ENCODE measurements around the gene LSM14B. TPM values are rescaled to one million over a fixed set of nuclear protein-coding genes. Genes with fewer than 3 reads are reported as not detected.

The LSM14B gene
- total RNA-seq, 1 experiment from 2014 or later: 51.8 TPM

DNA sequence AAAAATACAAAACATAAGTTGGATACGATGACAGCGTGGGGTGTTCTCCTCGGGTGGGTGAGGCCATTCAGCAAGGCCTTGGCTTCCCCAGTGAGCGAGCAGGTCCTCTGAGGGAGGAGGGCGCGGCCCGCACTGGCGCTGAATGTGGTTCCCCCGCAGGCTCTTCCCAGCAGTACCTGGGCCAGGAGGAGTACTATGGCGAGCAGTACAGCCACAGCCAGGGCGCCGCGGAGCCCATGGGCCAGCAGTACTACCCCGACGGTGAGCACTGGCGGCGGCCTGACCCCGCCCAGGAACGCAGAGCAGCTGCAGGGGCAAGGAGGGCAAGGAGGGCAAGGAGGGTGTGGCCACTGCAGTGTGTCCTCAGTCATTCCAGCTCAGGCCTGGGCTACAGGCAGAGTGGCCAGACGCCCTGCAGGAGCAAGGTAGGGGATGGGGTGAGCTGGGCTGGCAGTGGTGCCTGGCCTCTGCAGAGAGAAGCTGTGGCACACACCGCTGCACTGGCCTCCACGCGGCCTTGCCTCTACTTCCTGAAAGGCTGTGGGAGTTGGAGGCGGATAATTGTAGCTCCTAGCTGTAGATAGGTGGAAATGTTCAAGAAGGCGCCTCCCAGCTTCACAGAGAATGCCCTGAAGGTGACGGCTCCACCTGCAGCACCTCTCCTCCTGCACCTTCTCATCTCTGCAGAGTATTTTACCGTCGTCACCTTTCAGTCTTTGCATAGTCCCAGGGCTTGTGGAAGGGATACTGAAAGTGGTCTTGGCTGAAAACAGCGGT lies 41.9 kb downstream of the LSM14B start:
- no TSS peak for BruUV-seq (replicated peaks)
- Histone ChIP-seq H3K4me2 (ENCODE audit: low read length) (no peak overlapping the region), H4K20me1 (ENCODE audit: low read length) (no peaks in the 10 kb centered on the region), H3K27ac (ENCODE audit: low read length) (no peak overlapping the region), H3K9me3 (ENCODE audit: low read length) (no peaks in the 10 kb centered on the region), H2AFZ (ENCODE audit: low read length) (no peak overlapping the region), H3K27me3 (ENCODE audit: low read length) (no peaks in the 10 kb centered on the region), H3K36me3 (ENCODE audit: low read depth, low read length) (peaks cover 29% of the 10 kb centered on the region), H3F3A (ENCODE audit: low read length, unreplicated experiment) (no peaks in the 10 kb centered on the region), H3K4me3 (ENCODE audit: low read length) (no peak overlapping the region), H3K79me2 (ENCODE audit: low read length) (peaks cover 1% of the 10 kb centered on the region; the same call in 1 of the 2 replicates), H3K4me1 (ENCODE audit: insufficient read depth, low read length) (peaks cover 15% of the 10 kb centered on the region), H3K9me2 (replicated peaks; ENCODE audit: low read length) (no peaks in the 10 kb centered on the region), H3K9ac (ENCODE audit: low read length) (no peak overlapping the region)
- TF ChIP-seq EZH2 (IDR thresholded peaks at IDR 0.05; ENCODE audit: low read length, unreplicated experiment) (no peak), CTCF (conservative IDR thresholded peaks at IDR 0.05; ENCODE audit: low read depth, low read length) (no peak), EZH2phosphoT487 (IDR thresholded peaks at IDR 0.05; ENCODE audit: borderline replicate concordance, low read length) (no peak)
- POLR2A ChIA-PET (ENCODE audit: unreplicated experiment): no interaction called here
- ATAC-seq (no peak), DNase-seq (no peak)
- intact Hi-C loops (cut with micrococcal nuclease): no loop called here
- CTCF ChIA-PET: no interaction called here

DNA sequence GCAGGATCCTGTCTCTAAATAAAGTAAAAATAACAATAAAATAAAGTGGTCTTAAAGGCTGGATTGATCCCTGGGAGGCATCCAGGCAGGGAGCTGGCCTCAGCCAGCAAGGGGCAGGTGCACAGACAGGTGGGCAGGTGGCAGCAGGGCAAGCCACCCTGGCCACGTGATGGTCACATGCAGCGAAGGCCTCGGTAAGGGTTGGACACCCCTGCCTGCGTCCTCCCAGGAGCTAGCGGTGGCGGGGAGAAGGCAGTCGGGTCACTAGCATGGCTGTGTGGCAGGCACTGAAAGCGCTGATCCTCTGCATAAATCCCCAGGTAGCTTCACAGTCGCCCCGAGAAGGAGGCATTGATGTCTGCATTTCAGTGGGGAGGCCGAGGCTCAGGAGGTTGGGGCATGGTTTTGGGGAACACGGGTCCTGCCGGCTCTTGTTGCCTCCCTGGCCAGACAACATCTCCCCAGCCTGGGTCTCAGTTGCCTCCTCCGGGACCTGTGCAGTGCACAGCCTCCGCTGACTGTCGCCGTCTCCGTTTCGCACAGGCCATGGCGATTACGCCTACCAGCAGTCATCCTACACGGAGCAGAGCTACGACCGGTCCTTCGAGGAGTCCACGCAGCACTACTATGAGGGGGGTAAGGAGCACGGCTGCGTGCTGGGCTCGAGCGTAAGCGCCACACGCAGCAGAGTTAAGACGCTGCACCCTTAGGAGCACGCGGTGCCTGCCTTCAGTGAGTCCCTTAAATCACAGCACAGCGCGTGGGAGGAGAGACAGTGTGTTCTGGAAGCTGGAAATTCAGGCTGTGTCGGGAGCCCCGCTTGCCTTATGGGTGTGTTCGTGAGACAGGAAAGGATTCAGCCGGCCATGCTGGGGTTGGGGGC lies 42.8 kb downstream of the LSM14B start:
- ChIA-PET CTCF (no interaction called here), POLR2A (ENCODE audit: unreplicated experiment) (no interaction called here)
- Histone ChIP-seq H3K79me2 (ENCODE audit: low read length) (no peaks in the 10 kb centered on the region), H3K9me3 (ENCODE audit: low read length) (no peaks in the 10 kb centered on the region), H3K9ac (ENCODE audit: low read length) (no peak overlapping the region), H3K4me1 (ENCODE audit: insufficient read depth, low read length) (peaks cover 8% of the 10 kb centered on the region; the same call in 1 of the 2 replicates), H3K27me3 (ENCODE audit: low read length) (no peaks in the 10 kb centered on the region), H3F3A (ENCODE audit: low read length, unreplicated experiment) (no peaks in the 10 kb centered on the region), H3K4me3 (ENCODE audit: low read length) (no peak overlapping the region), H3K27ac (ENCODE audit: low read length) (no peak overlapping the region), H3K9me2 (replicated peaks; ENCODE audit: low read length) (no peaks in the 10 kb centered on the region), H4K20me1 (ENCODE audit: low read length) (no peaks in the 10 kb centered on the region), H2AFZ (ENCODE audit: low read length) (no peak overlapping the region), H3K36me3 (ENCODE audit: low read depth, low read length) (peaks cover 29% of the 10 kb centered on the region), H3K4me2 (ENCODE audit: low read length) (no peak overlapping the region)
- no peak for DNase-seq
- ATAC-seq: no peak
- BruUV-seq (replicated peaks): no TSS peak
- intact Hi-C loops (cut with micrococcal nuclease): no loop called here
- no peak for TF ChIP-seq EZH2phosphoT487 (IDR thresholded peaks at IDR 0.05; ENCODE audit: borderline replicate concordance, low read length)
- no peak for TF ChIP-seq CTCF (conservative IDR thresholded peaks at IDR 0.05; ENCODE audit: low read depth, low read length)
- TF ChIP-seq EZH2 (IDR thresholded peaks at IDR 0.05; ENCODE audit: low read length, unreplicated experiment): no peak
